Fibroblast of skin of right quadriceps (primary cell): ENCODE measurements around the gene ESD.
A peak's percentile ranks its signal among the peaks of the same experiment; 100 is the strongest.
"Not testable (repeated sequence)": the region's sequence is repeated elsewhere in the genome, so short reads cannot be mapped to it uniquely, and the experiment has no call there.

Source experiments
- DNase-seq: peaks from one replicate; pipeline ENCODE4 v3.0.0-alpha.2; 2013

Gene ESD, protein sequence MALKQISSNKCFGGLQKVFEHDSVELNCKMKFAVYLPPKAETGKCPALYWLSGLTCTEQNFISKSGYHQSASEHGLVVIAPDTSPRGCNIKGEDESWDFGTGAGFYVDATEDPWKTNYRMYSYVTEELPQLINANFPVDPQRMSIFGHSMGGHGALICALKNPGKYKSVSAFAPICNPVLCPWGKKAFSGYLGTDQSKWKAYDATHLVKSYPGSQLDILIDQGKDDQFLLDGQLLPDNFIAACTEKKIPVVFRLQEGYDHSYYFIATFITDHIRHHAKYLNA

DNA sequence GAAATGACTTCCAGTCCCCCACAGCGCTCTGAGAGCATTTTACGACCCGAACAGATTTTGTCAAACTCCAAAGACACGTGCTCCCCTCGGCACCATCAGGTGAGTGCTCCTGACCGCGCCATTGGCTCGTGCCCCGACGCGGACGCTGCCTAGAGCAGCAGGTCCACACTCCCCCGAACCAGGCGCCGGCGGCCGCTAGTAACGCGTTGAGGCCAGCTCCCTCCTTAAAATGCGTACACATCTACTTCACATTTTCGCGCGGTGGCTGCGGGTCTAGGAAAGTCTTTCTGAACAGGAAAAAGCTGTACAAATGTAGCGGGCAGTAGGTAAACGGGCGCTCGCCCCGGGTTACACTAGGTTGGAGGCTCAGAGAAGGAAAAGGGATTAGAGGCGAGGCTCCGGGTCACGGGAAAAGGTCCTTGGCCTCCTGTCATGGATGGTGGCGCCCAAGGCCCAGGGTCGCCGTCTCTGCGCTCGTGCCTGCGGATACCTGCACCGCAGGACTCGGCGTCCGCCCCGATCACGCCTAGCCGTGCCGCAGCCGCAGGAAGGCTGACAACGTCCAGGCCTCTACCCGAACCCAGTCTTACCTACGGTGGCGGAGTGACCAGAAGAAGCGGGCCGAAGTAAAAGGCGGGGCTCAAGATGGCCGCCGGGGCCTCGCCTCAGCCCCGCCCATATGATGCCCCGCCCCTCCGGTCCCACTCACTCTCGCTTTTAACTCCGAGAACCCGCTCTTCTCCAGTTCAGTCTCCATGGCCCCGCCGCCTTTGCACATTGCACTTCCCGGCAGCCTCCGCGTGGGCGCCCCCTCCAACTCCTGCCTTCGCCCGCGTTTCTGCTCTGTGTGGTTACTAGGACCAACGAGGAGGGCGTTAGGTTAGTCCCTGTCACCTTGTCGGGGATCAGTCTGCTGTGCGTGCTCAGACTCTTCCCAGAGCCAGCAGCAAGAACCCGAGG lies at the start of gene ESD:
Gene ESD (minus strand): TSS at position 647 of the 960 bp plus-strand sequence. CDS start 5,748 bp downstream, outside the sequence.
- DNase-seq = peak; percentile 93

DNA sequence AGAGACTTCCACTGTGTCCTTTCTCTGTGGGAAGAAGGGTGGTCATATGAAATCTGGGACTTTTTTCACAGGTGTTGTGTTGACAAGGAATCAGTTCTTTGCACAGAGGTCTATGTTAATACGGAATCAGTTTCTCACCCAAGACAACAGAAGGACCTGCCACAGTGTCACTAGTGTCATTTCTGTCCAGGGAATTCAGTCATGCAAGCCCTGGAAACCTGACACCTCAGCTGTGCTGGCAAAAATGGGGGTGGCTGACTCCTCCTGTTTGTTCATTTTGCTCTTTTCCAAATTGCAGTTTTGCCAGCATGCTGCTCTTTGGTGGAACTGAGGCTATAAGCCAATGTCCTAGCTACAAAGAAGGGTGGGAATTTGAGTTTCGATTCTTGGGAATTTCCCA lies 49.8 kb upstream of the ESD start:
- no peak for DNase-seq

DNA sequence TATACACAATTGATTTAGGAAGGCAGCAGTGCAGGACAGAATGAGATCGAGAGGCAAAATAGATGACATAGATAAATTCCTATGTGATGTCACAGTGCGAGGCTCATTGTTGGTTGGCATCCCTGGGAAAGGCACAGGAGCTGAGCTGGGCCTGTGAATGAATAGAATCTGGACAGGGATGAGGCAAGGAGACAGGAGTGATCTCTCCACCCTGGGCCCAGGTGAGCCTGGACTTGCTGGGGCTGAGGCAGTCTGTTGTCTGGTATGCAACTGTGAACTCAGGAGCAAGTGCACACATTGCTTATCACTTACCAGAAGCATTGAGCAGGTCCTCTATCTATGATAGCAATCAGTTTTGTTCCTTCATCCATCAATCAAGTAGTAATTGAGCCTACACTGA lies 48.2 kb upstream of the ESD start:
- DNase-seq = no peak

DNA sequence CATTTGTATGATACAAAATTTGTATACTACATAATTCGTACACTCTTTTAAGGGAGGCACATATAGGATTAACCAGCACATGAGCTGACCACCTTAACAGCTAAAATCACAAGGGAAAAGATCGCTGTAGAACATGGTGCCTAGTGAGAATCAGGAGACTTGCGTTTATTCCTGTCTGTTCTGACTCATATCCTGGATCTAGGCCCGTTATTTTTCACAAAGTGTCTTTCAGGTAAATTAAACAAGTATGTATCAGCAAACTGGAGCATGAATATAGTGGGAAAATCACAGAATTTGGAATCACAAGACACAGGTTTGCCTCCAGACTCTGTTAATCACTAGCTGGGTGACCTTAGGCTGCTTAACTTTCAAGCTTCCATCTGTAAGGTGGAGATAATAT lies 47.5 kb upstream of the ESD start:
- no peak for DNase-seq

DNA sequence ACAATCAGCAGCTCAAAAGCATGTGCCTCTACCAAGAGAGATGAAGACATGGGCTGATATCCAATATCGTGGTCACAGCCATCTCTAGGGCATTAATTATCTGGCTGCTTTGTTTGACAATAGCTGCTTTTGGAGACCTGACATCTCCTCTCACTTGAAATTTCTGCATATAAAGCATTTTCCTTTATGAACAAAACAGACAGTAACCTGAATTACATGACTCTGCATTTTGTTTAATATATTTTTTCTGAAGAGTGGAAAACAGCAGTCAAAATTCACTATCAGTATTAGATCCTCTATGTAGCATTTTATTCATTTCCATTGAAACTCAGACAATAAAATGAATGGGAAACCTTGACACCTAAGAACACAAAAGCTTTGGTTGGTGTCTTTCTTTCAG lies 42.4 kb upstream of the ESD start:
- no peak for DNase-seq

DNA sequence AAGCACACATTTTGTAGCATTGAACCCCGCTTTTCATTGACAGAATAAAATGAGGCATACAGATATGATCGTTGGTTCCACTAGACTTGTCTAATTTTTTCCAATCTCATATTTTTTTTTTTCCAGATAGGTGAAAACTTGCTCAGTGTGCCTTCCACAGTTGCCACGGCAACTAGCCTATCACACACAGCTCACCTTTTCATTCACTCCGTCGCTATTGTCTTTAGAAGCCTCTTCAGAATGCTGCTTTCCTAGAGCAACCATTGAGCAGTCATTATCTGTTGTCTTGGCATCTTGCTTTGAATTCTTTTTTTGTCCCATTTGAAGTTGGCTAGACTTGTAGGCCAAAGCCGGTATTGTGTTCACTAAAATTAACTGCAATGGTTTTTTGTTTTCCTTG lies 37.7 kb upstream of the ESD start:
- DNase-seq = no peak

DNA sequence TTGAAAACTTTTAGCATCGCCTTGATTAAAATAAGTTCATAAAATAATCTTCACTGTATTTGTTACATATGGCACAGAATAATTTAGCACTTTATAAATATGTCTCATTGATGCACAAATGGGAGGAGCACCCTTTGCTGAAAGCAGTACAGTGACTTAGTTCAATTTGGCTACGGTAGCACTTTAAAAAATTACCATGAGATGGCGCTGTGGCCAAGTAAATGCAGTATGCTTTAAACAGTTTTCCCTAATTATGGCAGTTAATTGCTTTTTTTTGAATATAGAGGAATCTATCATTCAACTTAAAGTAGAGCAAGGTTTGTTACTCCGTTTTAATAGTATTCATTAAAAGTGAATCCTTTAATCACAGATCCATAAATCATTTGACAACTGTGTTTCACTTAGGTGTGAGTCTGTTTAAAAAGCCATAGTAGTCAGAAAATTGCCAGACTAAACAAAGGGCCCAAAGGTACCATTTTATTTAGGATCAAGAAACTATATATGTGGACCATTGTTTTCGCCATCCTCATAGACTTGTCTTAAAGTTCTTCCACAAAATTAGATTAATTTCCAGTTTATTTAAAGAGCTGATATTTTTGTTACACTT lies 34.7 kb upstream of the ESD start:
- peak; percentile 54 for DNase-seq

DNA sequence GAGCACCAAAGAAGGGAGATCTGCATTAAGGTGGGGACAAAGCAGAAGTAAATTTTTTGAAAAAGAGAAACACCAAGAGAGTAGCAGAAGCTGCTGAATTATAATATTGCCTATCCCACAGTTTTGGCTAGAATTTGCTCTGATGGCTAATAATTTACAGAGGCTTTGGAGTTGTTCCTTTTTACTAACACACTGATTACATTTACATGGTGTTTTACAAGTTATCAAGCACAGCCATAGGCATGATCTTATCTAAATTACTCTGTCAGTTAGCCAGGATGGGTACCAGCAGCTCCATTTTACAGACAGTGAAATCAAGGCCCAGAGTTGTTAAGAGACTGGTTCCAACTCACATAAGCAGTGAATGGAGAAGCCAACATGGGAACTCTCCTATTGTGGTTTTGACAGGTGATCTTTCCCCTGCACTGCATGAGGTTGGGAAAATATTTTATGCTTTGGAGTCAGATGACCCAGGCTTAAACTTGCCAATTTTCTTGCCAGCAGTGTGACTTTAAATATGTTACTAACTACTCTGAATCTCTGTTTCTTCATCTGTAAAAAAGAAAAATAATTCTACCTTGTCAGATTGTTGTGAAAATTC lies 33.5 kb upstream of the ESD start:
- DNase-seq = no peak

DNA sequence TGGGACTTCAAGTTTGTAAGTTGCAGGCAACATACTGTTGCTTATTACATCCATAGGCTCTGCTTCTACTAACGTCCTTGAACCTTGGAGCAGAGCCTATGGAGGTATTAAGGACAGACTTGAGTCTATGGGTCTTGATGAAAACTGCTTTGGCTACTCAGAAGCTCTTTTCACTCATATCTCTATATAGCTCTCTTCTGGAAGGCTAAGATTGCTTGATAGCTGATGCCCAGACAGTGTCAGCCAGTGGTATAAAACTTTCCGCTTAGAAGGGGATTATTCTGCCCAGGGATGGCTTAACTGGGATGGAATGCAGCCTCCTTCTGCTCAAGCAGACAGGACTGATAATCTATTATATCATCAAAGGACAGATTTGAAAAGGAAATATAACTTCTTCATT lies 25.6 kb upstream of the ESD start:
- no peak for DNase-seq

DNA sequence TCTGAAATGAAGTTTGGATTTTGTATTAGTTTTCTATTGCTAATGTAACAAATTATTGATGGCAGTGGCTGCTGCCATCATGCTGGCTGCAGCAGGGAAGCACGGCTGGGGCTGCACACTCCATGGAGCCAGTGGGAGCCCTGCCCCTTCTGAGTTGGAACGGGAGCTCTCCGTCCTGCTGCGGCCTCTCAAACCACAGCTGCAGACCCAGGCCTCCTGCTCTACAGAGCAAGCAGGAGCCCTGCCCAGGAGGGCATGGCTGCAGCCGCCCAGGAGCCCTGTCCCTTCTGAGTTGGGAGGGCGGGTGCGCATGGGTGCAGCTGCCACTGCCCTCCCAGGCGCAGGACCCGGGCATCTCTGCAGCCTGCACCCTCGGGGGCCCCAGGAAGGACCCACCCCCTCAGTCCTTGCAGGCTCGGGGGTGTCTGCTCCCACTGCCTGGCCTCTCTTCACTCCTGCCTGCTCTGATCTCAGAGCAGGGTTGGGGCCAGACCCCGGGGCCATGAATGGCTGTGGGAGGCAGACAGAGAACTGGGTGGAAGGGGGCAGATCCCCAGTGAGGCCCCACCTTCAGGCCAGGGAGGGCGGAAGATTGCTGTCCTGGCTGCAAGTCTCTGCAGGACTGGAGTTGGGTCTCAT lies 21.0 kb upstream of the ESD start:
- DNase-seq = no peak

DNA sequence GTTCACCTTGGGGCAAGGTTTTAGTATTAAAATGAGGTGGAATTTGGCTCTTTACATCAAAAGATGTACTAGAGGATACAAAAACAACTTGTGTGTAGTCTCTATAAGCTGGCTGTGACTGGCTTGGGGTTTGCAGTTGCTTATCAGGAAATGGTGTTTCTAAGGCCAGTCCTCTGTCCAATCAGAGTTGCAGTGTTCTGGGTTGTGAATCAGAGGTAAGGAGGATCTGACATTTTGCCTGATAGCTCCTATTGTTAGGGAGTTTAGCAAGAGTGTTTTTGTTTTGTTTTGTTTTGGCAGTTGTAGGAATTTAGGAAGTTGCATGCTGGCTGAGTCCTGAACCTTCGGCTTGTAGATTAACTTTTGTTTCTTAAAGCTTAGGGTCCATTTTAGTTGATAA lies 20.1 kb upstream of the ESD start:
- DNase-seq = no peak

DNA sequence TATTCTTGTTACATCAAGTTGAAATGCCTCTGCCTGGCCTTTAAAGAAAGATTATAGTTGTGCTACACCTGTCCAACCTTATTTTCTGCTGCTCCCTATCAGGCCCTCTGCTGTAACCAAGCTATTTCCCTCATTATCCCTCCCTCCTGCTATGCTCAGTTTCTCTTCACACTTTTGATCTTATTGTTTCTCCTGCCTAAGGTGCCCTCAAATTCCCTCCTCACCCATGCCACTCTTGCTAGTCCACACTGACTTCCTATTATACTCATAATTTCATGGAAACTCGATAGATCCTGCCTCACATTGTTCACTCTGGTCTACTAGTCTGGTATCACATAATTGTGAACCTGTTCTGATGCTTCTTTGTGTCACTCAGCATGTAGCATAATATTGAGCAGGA lies 19.4 kb upstream of the ESD start:
- no peak for DNase-seq

DNA sequence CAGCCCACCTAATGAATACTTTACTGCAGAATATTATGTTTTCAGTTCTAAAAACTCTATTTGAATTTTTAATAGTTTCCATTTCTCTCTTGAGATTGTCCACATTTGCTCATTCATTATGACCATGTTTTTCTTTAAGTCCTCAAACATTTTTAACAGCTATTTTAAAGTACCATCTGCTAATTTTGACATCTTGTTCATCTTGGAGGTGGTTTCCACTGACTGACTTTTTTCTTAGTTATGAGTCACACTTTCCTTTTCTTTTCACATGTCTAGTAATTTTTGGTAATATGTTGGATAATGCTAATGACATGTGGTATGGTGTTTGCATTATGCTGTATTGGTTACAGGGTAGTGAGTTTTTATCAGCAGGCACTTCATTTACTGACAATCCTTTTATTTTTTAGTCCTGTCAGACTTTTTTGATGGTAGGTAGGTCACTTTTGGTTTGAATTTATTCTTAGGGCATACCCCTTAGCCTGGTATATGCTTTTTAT lies 15.4 kb upstream of the ESD start:
- DNase-seq = no peak

DNA sequence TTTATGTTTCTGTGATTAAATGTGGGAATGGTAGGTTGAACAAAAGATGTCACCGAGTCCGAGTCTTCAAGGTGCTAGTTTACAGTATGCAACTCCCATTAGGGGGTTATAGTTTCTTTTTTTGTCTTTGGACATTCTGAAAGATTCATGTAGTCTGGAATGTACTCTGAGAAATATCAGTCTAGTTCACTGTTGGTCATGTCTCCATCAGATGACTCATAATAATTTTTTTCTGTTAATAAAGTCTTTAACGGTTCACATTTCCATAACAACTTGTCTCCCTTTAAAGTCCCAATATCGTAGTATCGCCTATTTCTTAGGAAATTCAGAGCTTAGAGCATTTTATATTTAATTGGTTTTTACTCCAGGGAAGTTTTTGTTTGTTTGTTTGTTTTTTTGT lies 13.5 kb upstream of the ESD start:
- DNase-seq = no peak

DNA sequence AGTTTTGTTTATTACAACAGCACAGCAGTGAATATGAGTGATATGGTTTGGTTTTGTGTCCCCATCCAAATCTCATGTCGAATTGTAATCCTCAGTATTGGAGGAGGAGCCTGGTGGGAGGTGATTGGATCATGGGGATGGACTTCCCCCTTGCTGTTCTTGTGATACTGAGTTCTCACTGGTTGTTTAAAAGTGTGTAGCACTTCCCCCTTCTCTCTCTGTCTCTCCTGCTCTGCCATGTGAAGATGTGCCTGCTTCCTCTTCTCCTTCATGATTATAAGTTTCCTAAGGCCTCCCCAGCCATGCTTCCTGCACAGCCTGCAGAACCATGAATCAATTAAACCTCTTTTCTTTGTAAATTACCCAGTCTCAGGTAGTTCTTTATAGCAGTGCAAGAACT lies 8.0 kb upstream of the ESD start:
- DNase-seq = not testable (repeated sequence)

DNA sequence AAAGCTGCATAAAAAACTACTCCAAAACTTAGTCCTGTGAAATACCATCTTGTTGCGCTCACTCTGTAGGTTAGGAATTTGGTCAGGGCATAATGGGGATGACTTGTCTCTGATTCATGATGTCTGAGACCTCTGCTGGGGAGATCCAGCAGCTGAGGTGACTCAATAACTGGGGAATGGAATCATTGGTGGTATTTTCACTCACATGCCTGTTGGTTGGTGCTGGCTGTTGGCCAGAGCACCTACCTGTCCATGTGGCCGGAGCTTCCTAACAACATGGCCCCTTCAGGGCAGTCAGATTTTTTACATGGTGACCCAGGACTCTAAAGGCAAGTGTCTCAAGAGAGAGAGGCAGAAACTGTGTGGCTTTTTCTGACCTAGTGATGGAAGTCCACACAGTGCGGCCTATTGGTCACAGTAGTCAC lies 7.4 kb upstream of the ESD start:
- DNase-seq = peak; percentile 97

DNA sequence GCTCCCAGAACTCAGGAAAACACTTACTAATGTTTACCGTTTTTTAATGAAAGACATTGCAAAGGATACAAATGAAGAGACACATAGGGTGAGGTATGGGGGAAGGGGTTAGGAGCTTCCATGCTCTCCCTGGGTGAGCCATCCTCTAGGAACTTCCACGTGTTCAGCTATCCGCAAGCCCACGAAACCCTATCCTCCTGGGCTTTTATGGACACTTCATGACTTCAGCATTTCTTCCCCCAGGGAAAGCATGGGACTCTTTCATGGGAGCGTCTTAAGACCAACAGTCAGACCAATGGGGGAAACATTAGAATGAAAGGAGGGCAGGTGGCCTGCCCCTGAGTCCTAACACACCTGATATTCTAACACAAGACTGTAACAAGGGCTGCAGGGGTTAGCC lies 6.6 kb upstream of the ESD start:
- DNase-seq = peak; percentile 70

DNA sequence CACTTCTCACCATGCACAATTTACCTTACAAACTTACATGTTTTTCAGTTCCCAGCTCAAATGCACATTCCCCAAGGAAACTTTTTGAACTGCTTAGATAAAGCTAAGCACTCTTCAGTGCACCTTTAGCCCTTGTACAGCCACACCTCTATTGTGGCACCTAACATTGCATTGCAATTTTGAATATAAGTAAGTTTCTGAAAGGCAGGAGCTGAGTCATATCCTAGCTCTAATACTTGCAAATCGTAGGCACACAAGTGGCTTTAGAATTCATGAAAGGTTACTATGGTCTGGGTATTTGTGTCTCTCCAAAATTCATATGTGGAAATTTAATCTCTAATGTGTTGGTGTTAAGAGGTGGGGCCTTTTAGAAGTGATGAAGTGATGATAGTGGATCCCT lies 4.9 kb upstream of the ESD start:
- DNase-seq = no peak

DNA sequence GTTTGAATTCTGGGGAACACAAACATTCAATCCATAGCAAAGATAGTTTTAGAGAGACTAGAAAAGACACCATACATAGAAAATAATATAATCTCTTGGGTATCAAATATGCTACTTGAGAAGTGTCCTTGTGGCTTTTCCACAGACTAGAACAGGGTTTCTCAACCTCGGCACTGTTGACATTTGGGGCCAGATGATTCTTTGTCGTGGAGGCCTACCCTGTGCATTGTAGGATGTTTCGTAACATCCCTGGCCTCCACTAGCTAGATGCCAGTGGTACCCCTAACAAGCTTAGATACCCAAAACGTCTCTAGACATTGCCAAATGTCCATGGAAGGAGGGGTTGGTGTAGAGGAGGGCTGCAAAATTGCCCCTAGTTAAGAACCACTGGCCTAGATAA lies 2.2 kb upstream of the ESD start:
- DNase-seq = no peak

DNA sequence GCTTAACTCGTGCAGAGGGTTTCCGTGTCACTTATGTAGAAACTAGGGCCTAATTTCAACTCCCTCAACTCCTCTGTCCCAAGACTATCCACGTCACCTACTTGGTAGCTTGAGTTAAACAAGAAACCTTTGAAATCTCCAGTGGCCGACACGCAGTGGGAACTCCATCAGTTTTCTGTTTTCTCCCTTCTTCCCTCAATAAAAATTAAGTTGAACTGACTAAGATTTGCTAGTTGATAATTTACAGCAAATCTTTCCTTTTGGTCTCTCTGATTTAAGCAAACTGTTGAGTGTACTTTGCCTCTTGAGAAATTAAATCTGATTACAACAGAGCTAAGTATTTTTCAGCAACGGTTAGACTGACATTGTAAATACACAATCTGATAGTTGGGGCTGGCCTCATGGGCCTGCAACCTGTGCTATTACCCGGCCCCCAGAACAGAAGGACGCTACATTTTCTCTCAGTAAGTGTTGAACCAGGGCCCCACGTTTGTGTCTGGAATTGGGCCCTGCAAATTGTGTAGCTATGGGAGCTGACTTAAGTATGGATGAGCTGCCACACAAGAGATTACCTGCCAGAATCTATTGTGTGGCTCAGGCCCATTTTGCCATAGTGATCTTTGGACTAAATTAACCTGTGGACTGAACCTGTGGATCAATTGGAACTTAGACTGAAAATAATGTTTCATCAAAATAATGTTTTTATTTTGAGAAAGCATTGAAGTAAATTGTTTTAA lies 708 bp upstream of the ESD start:
- DNase-seq = no peak

DNA sequence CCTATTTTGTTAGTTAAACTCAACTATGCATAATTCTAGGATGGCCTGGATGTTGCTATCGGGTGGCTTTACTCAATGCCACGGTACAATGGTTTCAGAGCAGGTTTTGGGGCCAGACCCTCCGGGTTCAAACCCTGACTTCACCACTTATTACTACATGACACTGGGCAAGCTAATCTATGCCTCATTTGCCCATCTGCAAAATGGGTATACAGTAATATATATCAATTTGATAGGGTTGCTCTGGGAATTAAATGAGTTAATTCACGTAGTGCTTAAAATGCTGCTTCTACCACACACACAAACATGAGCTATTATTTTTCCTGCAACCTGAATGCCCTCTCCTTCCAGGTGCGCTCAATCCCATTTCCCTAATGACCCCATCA lies 839 bp downstream of the ESD start:
- no peak for DNase-seq

DNA sequence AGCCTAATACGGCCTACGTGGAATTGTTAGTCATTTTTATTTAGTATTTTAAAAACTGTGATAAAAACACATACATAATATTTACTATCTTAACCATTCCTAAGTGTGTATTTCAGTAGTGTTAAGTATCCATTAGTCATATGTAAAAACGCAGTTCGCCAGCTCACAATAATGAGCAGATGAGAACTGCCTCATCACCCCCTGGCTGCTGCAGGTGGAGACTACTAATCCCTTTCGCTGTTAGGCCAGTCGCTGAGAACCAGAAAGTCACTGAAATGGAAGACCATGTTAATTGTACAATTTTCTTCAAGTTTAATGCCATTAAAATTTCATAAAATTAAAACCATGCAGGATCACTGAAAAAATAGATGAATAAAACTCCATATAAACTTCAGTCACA lies 1.6 kb downstream of the ESD start:
- no peak for DNase-seq
